GM23338 (cell line): ENCODE measurements around the gene CTDSPL. TPM values are rescaled to one million over a fixed set of nuclear protein-coding genes. Genes with fewer than 3 reads are reported as not detected.

Source experiments
- ATAC-seq: fragments of 200-7000 bp; cut with Tn5 transposase; 3 replicates; pipeline ENCODE4 v1.9.1; 2020
- DNase-seq: peaks from one replicate; pipeline ENCODE4 v3.0.0-alpha.2; 2015; ENCODE audit warnings: low spot score
- H2AFZ ChIP-seq: fragments of 200-600 bp; sonication (generic); 2 replicates; pipeline ENCODE4 v1.8.0; 2016; ENCODE audit warnings: antibody characterized with exemption, mild to moderate bottlenecking, moderate library complexity
- H3F3A ChIP-seq: fragments of 200-600 bp; sonication (generic); replicated peaks from 2 replicates; pipeline ENCODE4 v1.8.0; 2017; ENCODE audit warnings: antibody characterized with exemption, mixed run types, low read depth
- H3K27ac ChIP-seq: fragments of 200-600 bp; sonication (generic); 2 replicates; pipeline ENCODE4 v1.6.1; 2016; ENCODE audit warnings: low read depth
- H3K27me3 ChIP-seq: fragments of 200-600 bp; sonication (generic); 2 replicates; pipeline ENCODE4 v1.8.0; 2016; ENCODE audit warnings: mild to moderate bottlenecking, mixed run types, moderate library complexity; ENCODE audit not compliant: insufficient read depth
- H3K36me3 ChIP-seq: fragments of 200-600 bp; sonication (generic); 2 replicates; pipeline ENCODE4 v1.8.0; 2016; ENCODE audit warnings: mild to moderate bottlenecking; ENCODE audit not compliant: insufficient read depth
- H3K4me1 ChIP-seq: fragments of 200-600 bp; sonication (generic); 2 replicates; pipeline ENCODE4 v1.8.0; 2016; ENCODE audit warnings: mild to moderate bottlenecking, moderate library complexity; ENCODE audit not compliant: insufficient read depth
- H3K4me2 ChIP-seq: fragments of 200-600 bp; sonication (generic); 2 replicates; pipeline ENCODE4 v1.7.1; 2017; ENCODE audit warnings: mixed run types
- H3K4me3 ChIP-seq: fragments of 200-600 bp; sonication (generic); 2 replicates; pipeline ENCODE4 v1.6.1; 2016; ENCODE audit warnings: mixed run types
- H3K79me2 ChIP-seq: fragments of 200-600 bp; sonication (generic); replicated peaks from 2 replicates; pipeline ENCODE4 v1.8.0; 2017; ENCODE audit warnings: mild to moderate bottlenecking; ENCODE audit not compliant: insufficient read depth
- H3K9me2 ChIP-seq: fragments of 200-600 bp; sonication (generic); 2 replicates; pipeline ENCODE4 v1.8.0; 2017; ENCODE audit not compliant: insufficient read depth
- H4K20me1 ChIP-seq: fragments of 200-600 bp; sonication (generic); replicated peaks from 2 replicates; pipeline ENCODE4 v1.8.0; 2017; ENCODE audit warnings: mild to moderate bottlenecking; ENCODE audit not compliant: insufficient read depth
- H3K27ac Mint-ChIP-seq: 2 replicates; pipeline ENCODE4 v1.8.0; 2020; ENCODE audit warnings: inconsistent platforms, mild to moderate bottlenecking, moderate library complexity, mixed read lengths
- H3K27me3 Mint-ChIP-seq: 3 replicates; pipeline ENCODE4 v1.8.0; 2022; ENCODE audit warnings: low read depth, mild to moderate bottlenecking, moderate library complexity, mixed read lengths, inconsistent platforms; ENCODE audit not compliant: insufficient read depth, poor library complexity
- H3K36me3 Mint-ChIP-seq: 3 replicates; pipeline ENCODE4 v1.8.0; 2021; ENCODE audit warnings: low read depth, mild to moderate bottlenecking, inconsistent platforms, moderate library complexity, mixed read lengths
- H3K4me1 Mint-ChIP-seq: 3 replicates; pipeline ENCODE4 v1.8.0; 2020; ENCODE audit warnings: mild to moderate bottlenecking, inconsistent platforms, mixed read lengths
- H3K4me3 Mint-ChIP-seq: 3 replicates; pipeline ENCODE4 v1.8.0; 2021; ENCODE audit warnings: moderate library complexity, mild to moderate bottlenecking, inconsistent platforms, mixed read lengths
- H3K9me3 Mint-ChIP-seq: 3 replicates; pipeline ENCODE4 v1.8.0; 2020; ENCODE audit warnings: moderate library complexity, mild to moderate bottlenecking, inconsistent platforms, mixed read lengths
- CREB1 ChIP-seq: fragments of 250-450 bp; sonication (Bioruptor Pico); IDR thresholded peaks from 2 replicates; pipeline ENCODE4 v1.5.0; 2020; ENCODE audit warnings: low read depth, mild to moderate bottlenecking, moderate library complexity
- EZH2 ChIP-seq: fragments of 200-600 bp; sonication (generic); IDR thresholded peaks from one replicate; pipeline ENCODE4 v1.8.0; 2017; ENCODE audit warnings: antibody characterized with exemption, mild to moderate bottlenecking, low read depth; ENCODE audit not compliant: unreplicated experiment
- EZH2phosphoT487 ChIP-seq: fragments of 200-600 bp; sonication (generic); IDR thresholded peaks from one replicate; pipeline ENCODE4 v1.8.1; 2018; ENCODE audit warnings: antibody characterized with exemption; ENCODE audit not compliant: unreplicated experiment
- JUNB ChIP-seq: IDR thresholded peaks from one replicate; pipeline ENCODE4 v1.6.1; 2016; ENCODE audit warnings: antibody characterized with exemption; ENCODE audit not compliant: unreplicated experiment
- STAT1 ChIP-seq: IDR thresholded peaks from one replicate; pipeline ENCODE4 v1.6.1; 2016; ENCODE audit warnings: antibody characterized with exemption; ENCODE audit not compliant: unreplicated experiment
- ZNF114 ChIP-seq: fragments of 250-450 bp; sonication (Bioruptor Pico); IDR thresholded peaks from 2 replicates; pipeline ENCODE4 v1.5.0; 2020; ENCODE audit warnings: mild to moderate bottlenecking, moderate library complexity
- polyA plus RNA-seq: library from polyadenylated mRNA; unstranded; fragments of >200 nt; fragmentation: Nextera tagmentation; extraction: Ambion mirVana; gene quantifications from 2 replicates; pipeline ENCODE4 v1.2.1, GENCODE V29; 2016
- total RNA-seq: library from RNA; depleted of rRNA; stranded (reverse); fragments of >200 nt; shearing (Covaris generic); gene quantifications from 2 replicates; pipeline ENCODE4 v1.2.3, GENCODE V29; 2014
- TF ChIP-seq, protein P1 (sequence below): IDR thresholded peaks from 2 replicates; pipeline ENCODE4 v1.6.1; 2016; ENCODE audit warnings: antibody characterized with exemption
- TF ChIP-seq, protein P2 (sequence below): IDR thresholded peaks from one replicate; pipeline ENCODE4 v1.6.1; 2018; ENCODE audit warnings: antibody characterized with exemption; ENCODE audit not compliant: unreplicated experiment
- TF ChIP-seq, protein P3 (sequence below), 2 experiments: fragments of 200-600 bp in 1 of 2; sonication (generic) in 1 of 2; conservative IDR thresholded peaks; 2 replicates each; pipeline versions ENCODE4 v1.5.1 to v1.6.1; 2016 to 2017; ENCODE audit warnings: antibody characterized with exemption in 2 of 2, low read depth in 2 of 2, mild to moderate bottlenecking in 2 of 2, moderate library complexity in 1 of 2

The CTDSPL gene
- total and polyA plus RNA-seq, 2 experiments from 2014 or later = 23.2 to 42.0 TPM

DNA sequence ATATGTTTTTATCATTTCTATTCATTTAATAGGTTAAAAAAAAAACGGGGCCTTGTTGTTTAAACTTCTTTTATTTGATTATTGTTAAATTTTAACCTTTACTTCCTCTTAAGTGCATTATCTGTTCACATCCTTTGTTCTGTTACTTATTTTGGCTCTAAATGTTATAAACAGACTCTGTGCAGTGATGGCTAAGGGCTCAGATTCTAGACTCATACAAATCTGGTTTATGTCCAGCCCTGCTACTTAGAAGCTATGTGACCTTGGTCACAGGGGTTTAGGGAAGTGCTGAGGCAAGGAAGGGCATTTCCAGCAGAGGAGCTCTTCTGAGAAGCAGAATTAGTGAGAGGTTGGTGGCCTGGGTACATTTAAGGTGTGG lies 73.6 kb downstream of the CTDSPL start:
- Mint-ChIP-seq H3K27me3 (peaks cover 2% of the 10 kb centered on the region), H3K27ac (0 out of 2 replicates have a peak overlapping the region, but pooled peaks have one; percentile 3), H3K4me3 (no peak overlapping the region), H3K36me3 (no peaks in the 10 kb centered on the region), H3K9me3 (no peaks in the 10 kb centered on the region), H3K4me1 (peaks cover 22% of the 10 kb centered on the region)
- Histone ChIP-seq H2AFZ (no peak overlapping the region), H3K4me3 (no peak overlapping the region), H3K4me1 (peaks cover 9% of the 10 kb centered on the region), H3K9me2 (no peaks in the 10 kb centered on the region), H3K27me3 (no peaks in the 10 kb centered on the region), H3K79me2 (peaks cover 8% of the 10 kb centered on the region), H3K4me2 (peak overlapping the region; percentile 53), H3F3A (no peaks in the 10 kb centered on the region), H3K36me3 (no peaks in the 10 kb centered on the region), H4K20me1 (peaks cover 5% of the 10 kb centered on the region; the same call in 1 of the 2 replicates), H3K27ac (peak overlapping the region; percentile 32)
- ATAC-seq (no peak), DNase-seq (no peak)
- no peak for TF ChIP-seq JUNB

DNA sequence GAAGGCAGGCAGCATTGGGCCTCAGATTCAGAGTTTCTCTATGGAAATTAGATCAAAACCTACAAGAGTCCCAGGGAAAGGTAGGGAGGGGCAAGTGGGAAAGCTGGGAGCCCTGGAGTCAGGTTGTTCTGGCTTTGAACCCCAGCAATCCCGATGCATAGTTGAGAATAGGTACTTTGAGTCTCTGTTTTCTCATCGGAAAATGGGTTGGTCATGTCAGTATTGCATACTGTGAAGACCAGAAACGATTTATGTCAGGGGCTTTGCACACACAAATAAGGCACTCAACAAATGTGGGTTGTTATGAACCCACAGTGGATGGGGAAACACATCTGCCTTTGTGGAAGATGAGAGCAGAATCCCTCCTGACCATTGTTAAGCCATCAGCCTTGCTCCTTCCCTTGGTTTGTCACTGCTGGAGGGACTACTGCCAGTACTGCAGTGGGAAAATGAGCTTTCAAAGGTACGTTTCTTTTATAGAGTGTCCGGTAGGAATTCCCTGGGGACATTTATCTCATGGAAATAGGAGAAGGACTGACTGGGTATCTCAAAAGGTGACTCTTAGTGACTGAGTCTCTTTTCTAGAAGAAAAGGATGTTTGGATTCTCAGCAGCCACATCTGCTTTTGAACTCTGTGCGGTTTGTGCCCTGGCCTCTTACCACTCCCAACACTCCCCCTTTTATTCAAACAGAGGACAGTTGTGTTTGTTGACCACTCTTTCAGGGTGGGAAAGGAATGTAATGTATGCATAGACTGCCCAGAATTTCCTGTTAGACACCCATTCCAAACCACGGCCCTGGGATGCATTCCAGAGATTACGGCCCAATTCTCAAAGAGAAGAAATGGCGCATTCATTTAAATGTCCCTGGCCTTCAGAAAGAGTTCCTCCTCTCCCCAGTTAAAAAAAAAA lies 74.3 kb downstream of the CTDSPL start:
- Mint-ChIP-seq H3K4me3 (no peak overlapping the region), H3K27ac (0 out of 2 replicates have a peak overlapping the region, but pooled peaks have one; percentile 26), H3K36me3 (no peaks in the 10 kb centered on the region), H3K9me3 (no peaks in the 10 kb centered on the region), H3K4me1 (peaks cover 22% of the 10 kb centered on the region), H3K27me3 (peaks cover 2% of the 10 kb centered on the region)
- Histone ChIP-seq H3K36me3 (no peaks in the 10 kb centered on the region), H3K79me2 (peaks cover 1% of the 10 kb centered on the region; the same call in 1 of the 2 replicates), H4K20me1 (peaks cover under 1% of the 10 kb centered on the region; the same call in 1 of the 2 replicates), H3K4me1 (peaks cover 9% of the 10 kb centered on the region), H3K9me2 (no peaks in the 10 kb centered on the region), H2AFZ (no peak overlapping the region), H3F3A (no peaks in the 10 kb centered on the region), H3K4me3 (no peak overlapping the region), H3K27ac (peak overlapping the region; percentile 32), H3K27me3 (no peaks in the 10 kb centered on the region), H3K4me2 (peak overlapping the region; percentile 53)
- ATAC-seq (peak; percentile 71), DNase-seq (peak; percentile 78)
- no peak for TF ChIP-seq ZNF114 (CRISPR knock-in tag)
- TF ChIP-seq, protein P1, sequence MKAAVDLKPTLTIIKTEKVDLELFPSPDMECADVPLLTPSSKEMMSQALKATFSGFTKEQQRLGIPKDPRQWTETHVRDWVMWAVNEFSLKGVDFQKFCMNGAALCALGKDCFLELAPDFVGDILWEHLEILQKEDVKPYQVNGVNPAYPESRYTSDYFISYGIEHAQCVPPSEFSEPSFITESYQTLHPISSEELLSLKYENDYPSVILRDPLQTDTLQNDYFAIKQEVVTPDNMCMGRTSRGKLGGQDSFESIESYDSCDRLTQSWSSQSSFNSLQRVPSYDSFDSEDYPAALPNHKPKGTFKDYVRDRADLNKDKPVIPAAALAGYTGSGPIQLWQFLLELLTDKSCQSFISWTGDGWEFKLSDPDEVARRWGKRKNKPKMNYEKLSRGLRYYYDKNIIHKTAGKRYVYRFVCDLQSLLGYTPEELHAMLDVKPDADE = no peak
- TF ChIP-seq, protein P2, sequence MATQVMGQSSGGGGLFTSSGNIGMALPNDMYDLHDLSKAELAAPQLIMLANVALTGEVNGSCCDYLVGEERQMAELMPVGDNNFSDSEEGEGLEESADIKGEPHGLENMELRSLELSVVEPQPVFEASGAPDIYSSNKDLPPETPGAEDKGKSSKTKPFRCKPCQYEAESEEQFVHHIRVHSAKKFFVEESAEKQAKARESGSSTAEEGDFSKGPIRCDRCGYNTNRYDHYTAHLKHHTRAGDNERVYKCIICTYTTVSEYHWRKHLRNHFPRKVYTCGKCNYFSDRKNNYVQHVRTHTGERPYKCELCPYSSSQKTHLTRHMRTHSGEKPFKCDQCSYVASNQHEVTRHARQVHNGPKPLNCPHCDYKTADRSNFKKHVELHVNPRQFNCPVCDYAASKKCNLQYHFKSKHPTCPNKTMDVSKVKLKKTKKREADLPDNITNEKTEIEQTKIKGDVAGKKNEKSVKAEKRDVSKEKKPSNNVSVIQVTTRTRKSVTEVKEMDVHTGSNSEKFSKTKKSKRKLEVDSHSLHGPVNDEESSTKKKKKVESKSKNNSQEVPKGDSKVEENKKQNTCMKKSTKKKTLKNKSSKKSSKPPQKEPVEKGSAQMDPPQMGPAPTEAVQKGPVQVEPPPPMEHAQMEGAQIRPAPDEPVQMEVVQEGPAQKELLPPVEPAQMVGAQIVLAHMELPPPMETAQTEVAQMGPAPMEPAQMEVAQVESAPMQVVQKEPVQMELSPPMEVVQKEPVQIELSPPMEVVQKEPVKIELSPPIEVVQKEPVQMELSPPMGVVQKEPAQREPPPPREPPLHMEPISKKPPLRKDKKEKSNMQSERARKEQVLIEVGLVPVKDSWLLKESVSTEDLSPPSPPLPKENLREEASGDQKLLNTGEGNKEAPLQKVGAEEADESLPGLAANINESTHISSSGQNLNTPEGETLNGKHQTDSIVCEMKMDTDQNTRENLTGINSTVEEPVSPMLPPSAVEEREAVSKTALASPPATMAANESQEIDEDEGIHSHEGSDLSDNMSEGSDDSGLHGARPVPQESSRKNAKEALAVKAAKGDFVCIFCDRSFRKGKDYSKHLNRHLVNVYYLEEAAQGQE = no peak
- TF ChIP-seq EZH2 = no peak
- TF ChIP-seq EZH2phosphoT487 = no peak
- no peak for TF ChIP-seq CREB1 (CRISPR knock-in tag)
- no peak for TF ChIP-seq STAT1
- TF ChIP-seq JUNB = no peak
- TF ChIP-seq, protein P3, sequence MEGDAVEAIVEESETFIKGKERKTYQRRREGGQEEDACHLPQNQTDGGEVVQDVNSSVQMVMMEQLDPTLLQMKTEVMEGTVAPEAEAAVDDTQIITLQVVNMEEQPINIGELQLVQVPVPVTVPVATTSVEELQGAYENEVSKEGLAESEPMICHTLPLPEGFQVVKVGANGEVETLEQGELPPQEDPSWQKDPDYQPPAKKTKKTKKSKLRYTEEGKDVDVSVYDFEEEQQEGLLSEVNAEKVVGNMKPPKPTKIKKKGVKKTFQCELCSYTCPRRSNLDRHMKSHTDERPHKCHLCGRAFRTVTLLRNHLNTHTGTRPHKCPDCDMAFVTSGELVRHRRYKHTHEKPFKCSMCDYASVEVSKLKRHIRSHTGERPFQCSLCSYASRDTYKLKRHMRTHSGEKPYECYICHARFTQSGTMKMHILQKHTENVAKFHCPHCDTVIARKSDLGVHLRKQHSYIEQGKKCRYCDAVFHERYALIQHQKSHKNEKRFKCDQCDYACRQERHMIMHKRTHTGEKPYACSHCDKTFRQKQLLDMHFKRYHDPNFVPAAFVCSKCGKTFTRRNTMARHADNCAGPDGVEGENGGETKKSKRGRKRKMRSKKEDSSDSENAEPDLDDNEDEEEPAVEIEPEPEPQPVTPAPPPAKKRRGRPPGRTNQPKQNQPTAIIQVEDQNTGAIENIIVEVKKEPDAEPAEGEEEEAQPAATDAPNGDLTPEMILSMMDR (conservative IDR thresholded peaks at IDR 0.05; ENCODE audit: low read depth in 2 of 2) = no peak
